ENCODE data around the gene PEMT.

The PEMT gene

DNA sequence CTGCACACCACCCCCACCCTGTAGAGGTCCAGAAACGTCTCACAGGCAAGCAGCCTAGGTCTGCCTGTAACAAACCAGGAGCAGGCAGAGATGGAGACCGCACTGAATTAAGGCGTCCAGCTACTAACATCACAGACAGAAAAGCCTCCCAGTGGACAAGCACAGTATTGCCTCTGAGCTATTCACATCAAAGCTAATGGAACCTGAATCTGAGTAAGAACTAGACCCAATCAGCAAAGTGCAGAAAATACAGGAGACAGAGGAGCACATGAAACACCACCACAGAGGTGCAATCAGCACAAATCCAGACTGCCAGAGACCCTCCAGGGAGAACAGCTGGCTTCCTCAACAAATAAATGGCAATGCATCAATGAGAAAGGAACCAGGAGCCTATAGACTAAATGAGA is 22.2 kb upstream of the PEMT start (continued):
- TF ChIP-seq, protein P1, sequence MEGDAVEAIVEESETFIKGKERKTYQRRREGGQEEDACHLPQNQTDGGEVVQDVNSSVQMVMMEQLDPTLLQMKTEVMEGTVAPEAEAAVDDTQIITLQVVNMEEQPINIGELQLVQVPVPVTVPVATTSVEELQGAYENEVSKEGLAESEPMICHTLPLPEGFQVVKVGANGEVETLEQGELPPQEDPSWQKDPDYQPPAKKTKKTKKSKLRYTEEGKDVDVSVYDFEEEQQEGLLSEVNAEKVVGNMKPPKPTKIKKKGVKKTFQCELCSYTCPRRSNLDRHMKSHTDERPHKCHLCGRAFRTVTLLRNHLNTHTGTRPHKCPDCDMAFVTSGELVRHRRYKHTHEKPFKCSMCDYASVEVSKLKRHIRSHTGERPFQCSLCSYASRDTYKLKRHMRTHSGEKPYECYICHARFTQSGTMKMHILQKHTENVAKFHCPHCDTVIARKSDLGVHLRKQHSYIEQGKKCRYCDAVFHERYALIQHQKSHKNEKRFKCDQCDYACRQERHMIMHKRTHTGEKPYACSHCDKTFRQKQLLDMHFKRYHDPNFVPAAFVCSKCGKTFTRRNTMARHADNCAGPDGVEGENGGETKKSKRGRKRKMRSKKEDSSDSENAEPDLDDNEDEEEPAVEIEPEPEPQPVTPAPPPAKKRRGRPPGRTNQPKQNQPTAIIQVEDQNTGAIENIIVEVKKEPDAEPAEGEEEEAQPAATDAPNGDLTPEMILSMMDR (tag by site-specific recombination; IDR thresholded peaks at IDR 0.05), result peak; percentile 57
- TF ChIP-seq ZNF571 (tag by site-specific recombination; IDR thresholded peaks at IDR 0.05) (no peak), ZNF335 (tag by site-specific recombination; conservative IDR thresholded peaks at IDR 0.05) (peak; percentile 93), ZBTB17 (tag by site-specific recombination; IDR thresholded peaks at IDR 0.05) (peak; percentile 98), ZNF311 (tag by site-specific recombination; IDR thresholded peaks at IDR 0.05; ENCODE audit: borderline replicate concordance) (no peak), ZBTB7A (tag by site-specific recombination; IDR thresholded peaks at IDR 0.05; ENCODE audit: low read depth) (no peak), ZNF843 (tag by site-specific recombination; IDR thresholded peaks at IDR 0.05) (no peak), SETDB1 (IDR thresholded peaks at IDR 0.05; ENCODE audit: insufficient read length, low read length) (peak; percentile 82), ZNF792 (tag by site-specific recombination; IDR thresholded peaks at IDR 0.05) (no peak), ZNF433 (tag by site-specific recombination; IDR thresholded peaks at IDR 0.05; ENCODE audit: low read depth) (no peak), ZNF112 (tag by site-specific recombination; IDR thresholded peaks at IDR 0.05) (no peak), ZNF664 (tag by site-specific recombination; IDR thresholded peaks at IDR 0.05) (no peak), MYNN (tag by site-specific recombination; IDR thresholded peaks at IDR 0.05; ENCODE audit: borderline replicate concordance) (no peak)
- TF ChIP-seq, protein P2, sequence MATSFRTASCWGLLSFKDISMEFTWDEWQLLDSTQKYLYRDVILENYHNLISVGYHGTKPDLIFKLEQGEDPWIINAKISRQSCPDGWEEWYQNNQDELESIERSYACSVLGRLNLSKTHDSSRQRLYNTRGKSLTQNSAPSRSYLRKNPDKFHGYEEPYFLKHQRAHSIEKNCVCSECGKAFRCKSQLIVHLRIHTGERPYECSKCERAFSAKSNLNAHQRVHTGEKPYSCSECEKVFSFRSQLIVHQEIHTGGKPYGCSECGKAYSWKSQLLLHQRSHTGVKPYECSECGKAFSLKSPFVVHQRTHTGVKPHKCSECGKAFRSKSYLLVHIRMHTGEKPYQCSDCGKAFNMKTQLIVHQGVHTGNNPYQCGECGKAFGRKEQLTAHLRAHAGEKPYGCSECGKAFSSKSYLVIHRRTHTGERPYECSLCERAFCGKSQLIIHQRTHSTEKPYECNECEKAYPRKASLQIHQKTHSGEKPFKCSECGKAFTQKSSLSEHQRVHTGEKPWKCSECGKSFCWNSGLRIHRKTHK (tag by site-specific recombination; IDR thresholded peaks at IDR 0.05), result no peak
- TF ChIP-seq, protein P3, sequence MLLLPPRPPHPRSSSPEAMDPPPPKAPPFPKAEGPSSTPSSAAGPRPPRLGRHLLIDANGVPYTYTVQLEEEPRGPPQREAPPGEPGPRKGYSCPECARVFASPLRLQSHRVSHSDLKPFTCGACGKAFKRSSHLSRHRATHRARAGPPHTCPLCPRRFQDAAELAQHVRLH (tag by site-specific recombination; IDR thresholded peaks at IDR 0.05), result no peak
- TF ChIP-seq, protein P4, sequence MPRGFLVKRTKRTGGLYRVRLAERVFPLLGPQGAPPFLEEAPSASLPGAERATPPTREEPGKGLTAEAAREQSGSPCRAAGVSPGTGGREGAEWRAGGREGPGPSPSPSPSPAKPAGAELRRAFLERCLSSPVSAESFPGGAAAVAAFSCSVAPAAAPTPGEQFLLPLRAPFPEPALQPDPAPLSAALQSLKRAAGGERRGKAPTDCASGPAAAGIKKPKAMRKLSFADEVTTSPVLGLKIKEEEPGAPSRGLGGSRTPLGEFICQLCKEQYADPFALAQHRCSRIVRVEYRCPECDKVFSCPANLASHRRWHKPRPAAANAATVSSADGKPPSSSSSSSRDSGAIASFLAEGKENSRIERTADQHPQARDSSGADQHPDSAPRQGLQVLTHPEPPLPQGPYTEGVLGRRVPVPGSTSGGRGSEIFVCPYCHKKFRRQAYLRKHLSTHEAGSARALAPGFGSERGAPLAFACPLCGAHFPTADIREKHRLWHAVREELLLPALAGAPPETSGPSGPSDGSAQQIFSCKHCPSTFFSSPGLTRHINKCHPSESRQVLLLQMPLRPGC (tag by site-specific recombination; IDR thresholded peaks at IDR 0.05), result no peak
- TF ChIP-seq, protein P5, sequence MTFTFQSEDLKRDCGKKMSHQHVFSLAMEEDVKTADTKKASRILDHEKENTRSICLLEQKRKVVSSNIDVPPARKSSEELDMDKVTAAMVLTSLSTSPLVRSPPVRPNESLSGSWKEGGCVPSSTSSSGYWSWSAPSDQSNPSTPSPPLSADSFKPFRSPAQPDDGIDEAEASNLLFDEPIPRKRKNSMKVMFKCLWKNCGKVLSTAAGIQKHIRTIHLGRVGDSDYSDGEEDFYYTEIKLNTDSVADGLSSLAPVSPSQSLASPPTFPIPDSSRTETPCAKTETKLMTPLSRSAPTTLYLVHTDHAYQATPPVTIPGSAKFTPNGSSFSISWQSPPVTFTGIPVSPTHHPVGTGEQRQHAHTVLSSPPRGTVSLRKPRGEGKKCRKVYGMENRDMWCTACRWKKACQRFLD (tag by site-specific recombination; IDR thresholded peaks at IDR 0.05), result no peak
- TF ChIP-seq, protein P6, sequence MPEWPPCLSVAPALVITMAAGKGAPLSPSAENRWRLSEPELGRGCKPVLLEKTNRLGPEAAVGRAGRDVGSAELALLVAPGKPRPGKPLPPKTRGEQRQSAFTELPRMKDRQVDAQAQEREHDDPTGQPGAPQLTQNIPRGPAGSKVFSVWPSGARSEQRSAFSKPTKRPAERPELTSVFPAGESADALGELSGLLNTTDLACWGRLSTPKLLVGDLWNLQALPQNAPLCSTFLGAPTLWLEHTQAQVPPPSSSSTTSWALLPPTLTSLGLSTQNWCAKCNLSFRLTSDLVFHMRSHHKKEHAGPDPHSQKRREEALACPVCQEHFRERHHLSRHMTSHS (tag by site-specific recombination; IDR thresholded peaks at IDR 0.05), result no peak

DNA sequence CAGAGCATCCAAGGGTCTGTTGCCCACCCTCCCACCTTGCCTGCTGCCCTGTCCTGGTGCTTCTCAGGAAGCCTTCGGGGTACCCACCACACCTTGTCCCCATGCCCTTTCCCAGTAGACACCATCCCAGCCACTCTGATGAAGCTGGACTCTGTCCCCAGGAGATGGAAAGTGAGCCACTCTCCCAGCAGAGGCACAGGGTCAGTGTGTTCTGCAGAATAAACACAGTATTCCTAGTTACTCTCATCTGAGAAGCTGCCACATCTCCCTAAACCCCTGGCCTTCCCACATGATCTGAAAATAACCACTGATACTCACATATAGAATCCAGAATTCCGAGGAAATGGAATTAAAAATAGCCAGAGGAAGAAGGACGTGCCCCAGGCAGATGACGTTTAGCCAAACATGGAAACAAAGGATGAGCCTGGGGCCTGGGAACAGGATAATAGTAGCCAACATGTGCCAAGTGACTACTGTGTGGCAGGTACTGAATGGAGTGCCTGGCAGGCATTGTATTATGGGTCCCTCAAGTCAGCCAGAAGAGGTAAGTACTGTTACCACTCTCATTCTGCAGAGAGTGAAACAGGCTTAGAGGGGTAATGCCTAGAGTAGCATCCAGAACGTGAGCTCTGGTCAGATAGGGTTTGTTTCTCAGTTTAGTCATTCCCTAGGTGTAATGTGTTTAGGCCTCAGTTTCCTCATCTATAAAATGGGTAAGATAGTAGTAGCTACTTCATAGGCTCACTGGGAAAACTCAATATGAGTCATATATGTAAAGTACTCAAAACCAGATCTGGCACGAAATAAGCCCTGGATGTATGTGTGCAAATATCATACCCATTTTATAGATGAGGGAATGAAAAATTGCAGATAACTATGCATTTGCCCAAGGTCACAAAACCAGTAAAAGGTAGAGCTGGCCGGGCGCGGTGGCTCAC is 20.8 kb upstream of the PEMT start:
- POLR2A ChIA-PET, result interaction anchor here (0.7 kb wide), 1 partner anchor 109 kb away, joined by 3 read pairs; no protein-coding TSS in a partner anchor

More for the DNA sequence above, 20.8 kb upstream of the PEMT start:
- no peaks in the 10 kb centered on the region for H3K36me3 ChIP-seq (ENCODE audit: control insufficient read depth in 2 of 2, insufficient read depth in 1 of 2, low read length in 2 of 2)
- TF ChIP-seq ZNF366 (tag by site-specific recombination; conservative IDR thresholded peaks at IDR 0.05), result no peak
- TF ChIP-seq ZNF544 (tag by site-specific recombination; IDR thresholded peaks at IDR 0.05), result no peak
- TF ChIP-seq ZBTB1 (tag by site-specific recombination; IDR thresholded peaks at IDR 0.05), result no peak
- CTCF ChIA-PET, result interaction anchor here (0.7 to 3.9 kb wide), 12 partner anchors 9 to 257 kb away, joined by 3 to 27 read pairs (median 4); partner anchors contain the start of gene RASD1
- H3K4me1 ChIP-seq (ENCODE audit: control insufficient read depth, insufficient read depth, low read length), result no peaks in the 10 kb centered on the region
- no peaks in the 10 kb centered on the region for H3K9me3 ChIP-seq (ENCODE audit: control insufficient read depth, insufficient read depth, low read depth, low read length)
- no peak overlapping the region for H3K27ac ChIP-seq (ENCODE audit: extremely low read depth, low read depth, low read length)
- H3K4me3 ChIP-seq (ENCODE audit: low read depth, low read length), result no peak overlapping the region

Data from HEK293 (cell line).